ENCODE measurements around the gene SCGB1A1.
A peak's percentile ranks its signal among the peaks of the same experiment; 100 is the strongest.
"Not testable (repeated sequence)": the region's sequence is repeated elsewhere in the genome, so short reads cannot be mapped to it uniquely, and the experiment has no call there.

SCGB1A1 gene

GRCh38 chr11:62418733-62419132 lies at the start of gene SCGB1A1:
SCGB1A1 (plus strand) TSS chr11:62419033; CDS start chr11:62419096, 63 bp downstream.
- DNase-seq (ENCODE audit: low spot score): no peak

- no peak for DNase-seq (ENCODE audit: low spot score)
These were observed 47.9 kb upstream of the SCGB1A1 start for GRCh38 chr11:62370743-62371440.

- no peak for DNase-seq (ENCODE audit: low spot score)
These were observed 46.0 kb upstream of the SCGB1A1 start for GRCh38 chr11:62372871-62373270.

GRCh38 chr11:62373464-62374119 lies 45.2 kb upstream of the SCGB1A1 start:
- DNase-seq (ENCODE audit: low spot score): no peak

GRCh38 chr11:62374801-62375200 lies 44.0 kb upstream of the SCGB1A1 start:
- DNase-seq (ENCODE audit: low spot score): no peak

- peak; percentile 78 for DNase-seq (ENCODE audit: low spot score)
These were observed 40.3 kb upstream of the SCGB1A1 start for GRCh38 chr11:62378459-62379063.

GRCh38 chr11:62379586-62379985 lies 39.2 kb upstream of the SCGB1A1 start:
- not testable (repeated sequence) for DNase-seq (ENCODE audit: low spot score)

GRCh38 chr11:62380821-62381245 lies 38.0 kb upstream of the SCGB1A1 start:
- DNase-seq (ENCODE audit: low spot score): peak; percentile 79

- DNase-seq (ENCODE audit: low spot score): no peak
These were observed 35.0 kb upstream of the SCGB1A1 start for GRCh38 chr11:62383822-62384221.

GRCh38 chr11:62386083-62386482 lies 32.8 kb upstream of the SCGB1A1 start:
- DNase-seq (ENCODE audit: low spot score): not testable (repeated sequence)

GRCh38 chr11:62387381-62387780 lies 31.5 kb upstream of the SCGB1A1 start:
- DNase-seq (ENCODE audit: low spot score): no peak

GRCh38 chr11:62388999-62389398 lies 29.8 kb upstream of the SCGB1A1 start:
- no peak for DNase-seq (ENCODE audit: low spot score)

GRCh38 chr11:62390237-62390636 lies 28.6 kb upstream of the SCGB1A1 start:
- no peak for DNase-seq (ENCODE audit: low spot score)

GRCh38 chr11:62390722-62391121 lies 28.1 kb upstream of the SCGB1A1 start:
- no peak for DNase-seq (ENCODE audit: low spot score)

GRCh38 chr11:62391642-62392425 lies 27.0 kb upstream of the SCGB1A1 start:
- DNase-seq (ENCODE audit: low spot score): no peak

- DNase-seq (ENCODE audit: low spot score): no peak
These were observed 26.3 kb upstream of the SCGB1A1 start for GRCh38 chr11:62392506-62392905.

GRCh38 chr11:62393061-62393611 lies 25.7 kb upstream of the SCGB1A1 start:
- peak; percentile 11 for DNase-seq (ENCODE audit: low spot score)

- no peak for DNase-seq (ENCODE audit: low spot score)
These were observed 25.1 kb upstream of the SCGB1A1 start for GRCh38 chr11:62393735-62394134.

- DNase-seq (ENCODE audit: low spot score): peak; percentile 84
These were observed 23.9 kb upstream of the SCGB1A1 start for GRCh38 chr11:62394825-62395538.

- no peak for DNase-seq (ENCODE audit: low spot score)
These were observed 22.8 kb upstream of the SCGB1A1 start for GRCh38 chr11:62395885-62396551.

All from RKO (cell line).